Measurements from ENCODE around the gene LAMTOR4.
A peak's percentile ranks its signal among the peaks of the same experiment; 100 is the strongest.

Gene LAMTOR4

GRCh38 chr7:100148559-100149328 is at the start of gene LAMTOR4:
LAMTOR4 (plus strand) TSS chr7:100148918; CDS start chr7:100148973, 55 bp downstream.
- peak; percentile 98 for DNase-seq

- DNase-seq: no peak
Observed at GRCh38 chr7:100099452-100099851, 49.3 kb upstream of the LAMTOR4 start.

- DNase-seq: peak; percentile 83
Observed at GRCh38 chr7:100100420-100101015, 48.2 kb upstream of the LAMTOR4 start.

- DNase-seq: peak; percentile 96
Observed at GRCh38 chr7:100101016-100101862, 47.5 kb upstream of the LAMTOR4 start, which contains the start of the genes AP4M1 and MCM7. AP4M1 (plus strand) TSS chr7:100101643; CDS start chr7:100101715, 72 bp downstream. MCM7 (minus strand) TSS chr7:100101397; CDS start chr7:100101294, 103 bp downstream.

- DNase-seq: no peak
Observed at GRCh38 chr7:100102950-100103840, 45.5 kb upstream of the LAMTOR4 start.

GRCh38 chr7:100105534-100105933 is 43.2 kb upstream of the LAMTOR4 start:
- no peak for DNase-seq

DNA sequence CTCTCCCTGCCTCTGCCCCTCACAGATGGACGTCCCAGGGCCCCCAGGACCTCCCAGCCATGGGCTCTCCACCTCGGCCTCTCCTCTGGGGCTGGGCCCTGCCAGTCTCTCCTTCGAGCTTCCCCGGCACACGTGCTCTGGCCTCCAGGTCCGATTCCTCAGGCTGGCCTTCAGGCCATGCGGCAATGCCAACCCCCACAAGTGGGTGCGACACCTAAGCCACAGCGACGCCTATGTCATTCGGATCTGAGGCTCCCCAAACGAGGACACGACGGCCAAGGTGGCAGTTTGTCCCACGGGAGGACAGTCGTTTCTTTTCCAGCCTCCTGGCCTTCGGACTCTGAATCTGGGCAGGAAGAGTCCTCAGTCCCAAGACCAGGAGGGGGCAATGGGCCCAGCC is 42.1 kb upstream of the LAMTOR4 start:
- no peak for DNase-seq

- DNase-seq: no peak
Observed at GRCh38 chr7:100107125-100107737, 41.5 kb upstream of the LAMTOR4 start.

DNA sequence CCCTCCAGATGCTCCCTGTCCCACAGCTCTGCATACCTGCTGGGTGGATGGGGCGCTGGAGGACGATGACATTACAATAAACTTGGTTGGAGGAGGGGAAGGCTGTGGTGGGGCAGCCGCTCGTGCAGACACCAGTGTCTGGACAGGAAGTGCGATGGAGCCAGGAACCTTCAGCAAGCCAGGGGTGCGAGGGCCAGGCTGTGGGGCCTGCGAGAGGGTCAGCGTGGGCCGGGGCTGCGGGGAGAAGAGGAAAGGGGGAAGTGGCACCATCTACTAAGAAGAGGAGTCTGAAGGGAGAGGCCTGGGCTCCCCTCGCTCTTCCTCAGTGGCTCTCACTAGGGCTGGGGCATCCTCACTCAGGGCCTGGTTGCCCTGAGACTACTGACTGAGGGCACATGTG is 40.8 kb upstream of the LAMTOR4 start:
- DNase-seq: no peak

GRCh38 chr7:100109521-100110163 is 39.1 kb upstream of the LAMTOR4 start:
- DNase-seq: no peak

- no peak for DNase-seq
Observed at GRCh38 chr7:100111156-100111555, 37.6 kb upstream of the LAMTOR4 start.

- DNase-seq: no peak
Observed at GRCh38 chr7:100111914-100112313, 36.8 kb upstream of the LAMTOR4 start.

GRCh38 chr7:100115026-100115425 is 33.7 kb upstream of the LAMTOR4 start:
- no peak for DNase-seq

GRCh38 chr7:100118388-100119071 is 30.2 kb upstream of the LAMTOR4 start:
- no peak for DNase-seq

DNA sequence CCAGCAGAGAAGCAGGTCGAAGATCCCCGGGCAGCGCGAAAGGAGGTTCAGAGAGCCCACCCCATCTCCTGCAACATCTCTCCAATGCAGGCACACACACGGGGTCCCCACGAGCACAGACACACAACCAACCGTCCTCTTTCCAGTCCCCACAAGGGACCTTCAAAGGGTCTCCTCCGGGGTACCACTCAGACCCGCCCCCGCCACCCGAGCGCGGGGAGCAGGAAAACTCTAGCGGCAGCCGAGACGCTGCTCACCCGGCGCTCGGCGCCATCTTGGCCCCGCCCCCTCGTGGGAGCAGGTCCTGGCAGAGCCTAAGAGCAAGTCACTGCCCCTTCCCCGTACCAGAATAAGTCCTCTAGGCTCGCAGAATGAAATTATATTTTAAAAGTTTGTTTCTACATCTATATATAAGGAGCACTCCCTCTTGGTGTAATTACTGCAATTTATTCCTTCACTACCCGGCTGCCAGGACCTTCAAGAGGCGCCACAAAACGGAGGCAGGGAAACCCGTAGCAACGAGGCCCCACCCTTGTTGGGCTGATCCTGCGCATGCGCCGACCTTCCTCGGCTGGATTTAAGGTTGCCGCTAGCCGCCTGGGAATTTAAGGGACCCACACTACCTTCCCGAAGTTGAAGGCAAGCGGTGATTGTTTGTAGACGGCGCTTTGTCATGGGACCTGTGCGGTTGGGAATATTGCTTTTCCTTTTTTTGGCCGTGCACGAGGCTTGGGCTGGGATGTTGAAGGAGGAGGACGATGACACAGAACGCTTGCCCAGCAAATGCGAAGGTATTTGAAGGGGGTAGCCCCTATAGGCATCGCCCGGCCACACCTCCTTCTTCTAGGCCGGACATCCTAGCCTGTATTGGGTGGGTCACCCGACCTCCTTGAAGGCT is 29.4 kb upstream of the LAMTOR4 start, which contains the start of the genes CNPY4 and TAF6:
CNPY4 (plus strand) TSS at position 563 of the 898 bp plus-strand sequence; CDS start at position 674, 111 bp downstream.
TAF6 (minus strand) TSS at position 287 of the 898 bp plus-strand sequence. CDS start 5,149 bp downstream, outside the sequence.
- DNase-seq: peak; percentile 95

- DNase-seq: peak; percentile 69
Observed at GRCh38 chr7:100119970-100120732, 28.6 kb upstream of the LAMTOR4 start.

DNA sequence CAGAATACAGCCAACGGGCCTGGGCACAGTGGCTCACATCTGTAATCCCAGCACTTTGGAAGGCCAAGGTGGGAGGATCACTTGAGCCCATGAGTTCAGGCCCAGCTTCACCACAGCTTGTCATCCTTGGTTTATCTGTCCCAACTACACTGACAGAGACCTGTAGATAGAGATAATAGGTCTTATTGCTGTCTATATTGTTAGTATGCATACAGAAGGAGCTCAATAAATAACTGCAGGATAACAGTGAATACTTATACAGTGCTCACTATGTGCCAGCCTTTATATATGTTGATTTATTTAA is 28.0 kb upstream of the LAMTOR4 start:
- no peak for DNase-seq

DNA sequence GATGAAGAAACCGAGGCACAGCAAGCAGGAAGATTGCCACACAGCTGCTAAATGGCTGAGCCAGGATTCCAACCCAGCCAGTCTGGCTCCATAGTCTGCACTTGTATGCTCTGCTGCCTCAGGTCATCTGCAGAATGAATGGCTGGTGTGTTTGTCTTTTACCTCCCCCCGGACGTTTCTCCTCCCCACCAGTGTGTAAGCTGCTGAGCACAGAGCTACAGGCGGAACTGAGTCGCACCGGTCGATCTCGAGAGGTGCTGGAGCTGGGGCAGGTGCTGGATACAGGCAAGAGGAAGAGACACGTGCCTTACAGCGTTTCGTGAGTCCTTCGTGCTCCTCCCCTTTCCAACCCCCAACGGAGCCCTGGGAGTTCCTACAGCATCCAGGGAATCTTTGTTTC is 26.7 kb upstream of the LAMTOR4 start:
- DNase-seq: no peak

DNA sequence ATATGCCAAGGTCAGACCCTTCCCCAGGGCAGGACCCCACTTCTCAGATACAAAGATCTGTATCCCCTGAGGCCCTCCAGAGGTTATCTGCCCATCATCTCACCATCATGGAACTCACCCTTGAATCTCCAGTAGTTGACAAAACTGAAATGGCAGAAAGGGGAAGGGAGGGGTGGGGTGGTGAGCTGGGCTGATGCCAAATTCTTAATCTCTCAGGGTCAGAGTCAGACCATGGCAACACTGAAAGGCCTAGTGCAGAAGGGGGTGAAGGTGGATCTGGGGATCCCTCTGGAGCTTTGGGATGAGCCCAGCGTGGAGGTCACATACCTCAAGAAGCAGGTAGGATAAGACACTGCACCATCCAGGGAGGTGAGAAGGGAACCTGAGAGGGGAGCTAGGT is 26.1 kb upstream of the LAMTOR4 start:
- no peak for DNase-seq
